ENCODE results near the gene TUBA8.
A peak's percentile ranks its signal among the peaks of the same experiment; 100 is the strongest.
"Not testable (repeated sequence)": the region's sequence is repeated elsewhere in the genome, so short reads cannot be mapped to it uniquely, and the experiment has no call there.

Gene TUBA8

GRCh38 chr22:18073467-18073866 lies 37.1 kb upstream of the TUBA8 start:
- TF ChIP-seq CTCF (conservative IDR thresholded peaks at IDR 0.05): no peak

GRCh38 chr22:18073927-18074326 lies 36.7 kb upstream of the TUBA8 start:
- H3K27ac ChIP-seq: not testable (repeated sequence)

More at GRCh38 chr22:18073467-18073866, 37.1 kb upstream of the TUBA8 start:
- H3K27ac ChIP-seq: no peak overlapping the region; the same call in 1 of the 2 replicates

GRCh38 chr22:18075101-18075719 lies 35.4 kb upstream of the TUBA8 start:
- no peak for TF ChIP-seq CTCF (conservative IDR thresholded peaks at IDR 0.05)
- 0 out of 2 replicates have a peak overlapping the region, but pooled peaks have one; percentile 8 for H3K27ac ChIP-seq

GRCh38 chr22:18075720-18076497 lies 34.7 kb upstream of the TUBA8 start:
- H3K27ac ChIP-seq: peak overlapping the region; percentile 84; the same call in 1 of the 2 replicates
- peak; percentile 92 for TF ChIP-seq CTCF (conservative IDR thresholded peaks at IDR 0.05)

- peak overlapping the region; percentile 84 for H3K27ac ChIP-seq
- no peak for TF ChIP-seq CTCF (conservative IDR thresholded peaks at IDR 0.05)
Measured at GRCh38 chr22:18077087-18077638, 33.4 kb upstream of the TUBA8 start.

GRCh38 chr22:18077639-18078328 lies 32.8 kb upstream of the TUBA8 start, which contains the start of gene PEX26:
TSS of gene PEX26 (plus strand) at chr22:18077990. CDS start at chr22:18078377, 387 bp downstream.
- peak within 1 kb of the TSS; percentile 84 for H3K27ac ChIP-seq
- no peak for TF ChIP-seq CTCF (conservative IDR thresholded peaks at IDR 0.05)

- peak overlapping the region; percentile 84 for H3K27ac ChIP-seq
- TF ChIP-seq CTCF (conservative IDR thresholded peaks at IDR 0.05): no peak; the same call in 1 of the 2 replicates
Measured at GRCh38 chr22:18078329-18079041, 32.1 kb upstream of the TUBA8 start.

Data from VCaP (cell line).